ENCODE results near the gene UBE2G1.
"Not testable (repeated sequence)": the region's sequence is repeated elsewhere in the genome, so short reads cannot be mapped to it uniquely, and the experiment has no call there.

The UBE2G1 gene

DNA sequence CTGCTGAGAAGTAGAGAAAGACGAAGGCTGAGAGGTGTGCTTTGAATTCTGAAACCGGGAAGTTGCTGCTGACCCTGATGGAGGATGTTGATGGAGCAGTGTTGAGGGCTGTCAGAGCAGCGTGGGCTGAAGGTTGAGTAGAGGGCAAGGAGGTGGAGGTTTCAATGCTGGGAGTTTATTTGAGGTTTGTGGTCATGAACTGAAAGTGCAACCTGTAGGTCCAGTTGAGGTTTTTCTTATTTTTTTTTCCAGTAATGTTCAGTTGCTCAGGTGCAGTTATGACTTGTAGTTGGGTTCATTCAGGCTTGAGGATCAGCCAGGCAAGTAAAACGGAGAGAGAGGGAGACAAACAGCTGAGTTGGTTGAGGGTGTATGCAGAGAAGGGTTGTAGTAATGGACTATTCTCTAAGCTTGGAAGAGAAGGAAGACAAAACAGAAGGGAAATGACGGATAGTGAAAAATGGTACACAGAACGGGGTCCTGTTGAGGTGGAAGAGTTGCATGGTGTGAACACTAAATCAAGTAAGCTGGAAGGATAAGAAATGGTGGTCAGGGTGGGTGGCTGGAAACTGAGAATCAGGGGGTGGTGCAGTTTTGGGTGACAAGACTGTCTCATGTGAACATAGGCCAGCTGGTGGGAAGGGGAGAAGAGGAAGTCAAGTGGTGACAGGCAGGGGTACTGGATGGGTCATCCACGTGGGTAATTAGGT is 8.7 kb upstream of the UBE2G1 start:
- DNase-seq (ENCODE audit: low spot score) = no peak

DNA sequence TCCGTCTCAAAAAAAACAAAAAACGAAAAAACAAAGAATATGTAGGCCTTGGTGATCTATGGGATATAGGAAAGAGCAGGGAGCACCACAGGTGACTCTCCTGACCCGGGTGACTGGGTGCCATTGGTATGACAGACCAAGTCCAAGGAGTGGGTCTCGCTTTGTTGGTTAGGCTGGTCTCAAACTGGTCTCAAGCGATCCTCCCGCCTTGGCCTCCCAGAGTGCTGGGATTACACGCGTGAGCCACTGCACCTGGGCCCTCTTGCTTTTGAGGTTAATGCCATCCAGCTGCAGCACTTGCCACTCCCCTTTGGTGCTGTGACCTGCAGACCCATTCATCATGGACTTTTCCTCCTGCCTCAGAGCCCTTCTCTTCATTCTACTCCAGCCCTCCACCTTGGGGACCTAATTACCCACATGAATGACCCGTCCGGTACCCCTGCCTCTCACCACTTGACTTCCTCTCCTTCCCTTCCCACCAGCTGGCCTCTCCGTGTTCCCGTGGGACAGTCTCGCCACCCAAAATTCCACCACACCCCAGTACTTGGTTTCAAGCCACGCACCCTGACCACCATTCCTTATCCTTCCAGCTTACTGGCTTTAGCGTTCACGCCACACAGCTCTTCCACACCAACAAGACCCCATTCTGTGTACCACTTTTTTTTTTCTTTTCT is 3.2 kb upstream of the UBE2G1 start:
- no peak for DNase-seq (ENCODE audit: low spot score)

DNA sequence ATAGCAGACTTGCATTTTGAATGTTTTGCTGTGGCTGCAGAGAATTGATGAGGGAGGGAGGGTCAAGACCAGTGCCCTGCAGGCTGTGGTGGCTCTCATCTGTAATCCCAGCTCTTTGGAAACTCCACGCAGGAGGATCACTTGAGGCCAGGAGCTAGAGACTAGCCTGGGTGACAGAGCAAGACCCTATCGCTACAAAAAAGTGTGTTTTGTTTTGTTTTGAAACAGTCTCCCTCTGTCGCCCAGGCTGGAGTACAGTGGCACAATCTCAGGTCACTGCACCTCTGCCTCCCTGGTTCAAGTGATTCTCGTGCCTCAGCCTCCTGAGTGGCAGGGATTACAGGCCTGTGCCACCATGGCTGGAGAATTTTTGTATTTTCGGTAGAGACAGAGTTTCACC is 1.9 kb upstream of the UBE2G1 start:
- no peak for DNase-seq (ENCODE audit: low spot score)

DNA sequence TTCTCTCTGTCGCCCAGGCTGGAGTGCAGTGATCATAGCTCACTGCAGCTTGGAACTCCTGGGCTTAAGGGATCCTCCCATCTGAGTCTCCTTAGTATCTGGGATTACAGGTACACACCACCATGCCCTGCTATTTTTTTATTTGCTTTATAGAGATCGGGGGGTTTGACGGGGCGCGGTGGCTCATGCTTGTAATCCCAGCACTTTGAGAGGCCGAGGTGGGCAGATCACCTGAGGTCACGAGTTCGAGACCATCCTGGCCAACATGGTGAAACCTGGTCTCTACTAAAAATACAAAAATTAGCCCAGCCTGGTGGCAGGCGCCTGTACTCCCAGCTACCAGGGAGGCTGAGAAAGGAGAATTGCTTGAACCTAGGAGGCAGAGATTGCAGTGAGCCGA is 702 bp upstream of the UBE2G1 start:
- not testable (repeated sequence) for DNase-seq (ENCODE audit: low spot score)

DNA sequence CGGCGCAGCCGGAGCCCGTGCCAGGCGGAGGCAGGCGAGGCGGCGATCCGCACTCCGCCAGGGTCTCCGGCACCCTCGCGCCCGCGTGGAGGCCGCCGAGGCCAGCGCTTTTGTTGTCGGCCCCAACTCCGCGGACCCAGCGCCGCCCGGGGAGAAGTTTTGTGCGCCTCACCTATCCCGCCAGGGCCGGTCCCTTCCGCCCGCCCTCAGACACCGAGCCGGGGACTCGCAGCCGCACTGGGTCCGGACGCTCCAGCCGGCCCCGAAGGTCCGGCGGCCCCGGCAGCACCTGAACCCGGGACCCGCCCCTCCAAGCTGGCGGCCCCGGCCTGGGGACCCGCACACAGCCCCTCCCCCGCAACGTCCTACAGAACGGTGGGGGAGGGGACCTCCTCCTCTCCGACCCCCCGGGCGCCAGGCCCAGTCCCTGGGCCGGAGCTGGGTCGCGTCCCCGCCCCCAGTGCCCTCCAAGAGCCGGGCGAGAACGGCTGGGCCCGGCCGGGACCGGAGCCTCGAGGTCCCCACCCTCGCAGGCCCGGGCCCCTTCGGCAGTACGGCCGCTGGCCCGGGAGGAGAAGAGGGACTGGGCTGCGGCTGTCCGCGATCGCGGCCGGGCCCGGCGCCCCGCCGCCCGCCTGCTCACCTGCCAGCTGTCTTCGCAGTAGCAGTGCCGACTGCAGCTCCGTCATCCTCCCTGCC is 698 bp downstream of the UBE2G1 start:
- peak; percentile 23 for DNase-seq (ENCODE audit: low spot score)

DNA sequence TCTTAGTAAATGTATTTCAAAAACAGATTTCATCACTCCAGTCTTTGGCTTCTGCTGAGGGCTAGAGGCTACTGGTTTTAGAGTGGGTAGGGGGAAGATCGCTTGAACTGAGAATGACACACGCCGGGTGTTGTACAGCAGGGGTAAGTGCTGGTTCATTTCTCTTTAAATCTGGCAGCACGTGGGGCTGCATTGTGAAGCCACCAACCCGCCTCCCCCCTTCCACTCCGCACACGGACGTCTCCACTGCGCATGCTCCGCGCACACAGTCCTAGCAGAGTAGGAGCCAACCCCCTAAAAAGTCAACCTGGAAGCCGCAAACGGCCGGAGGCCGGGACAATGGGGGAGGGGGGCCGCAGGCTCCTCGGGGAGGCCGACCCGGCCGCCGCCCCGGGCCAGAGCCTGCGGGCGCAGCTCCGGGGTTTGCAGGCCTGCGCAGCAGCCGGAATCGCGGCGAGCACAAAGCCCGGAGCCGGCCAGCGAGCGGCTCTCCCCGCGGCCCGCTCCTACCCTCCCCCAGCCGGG is 1.3 kb downstream of the UBE2G1 start:
- DNase-seq (ENCODE audit: low spot score) = peak; percentile 96

DNA sequence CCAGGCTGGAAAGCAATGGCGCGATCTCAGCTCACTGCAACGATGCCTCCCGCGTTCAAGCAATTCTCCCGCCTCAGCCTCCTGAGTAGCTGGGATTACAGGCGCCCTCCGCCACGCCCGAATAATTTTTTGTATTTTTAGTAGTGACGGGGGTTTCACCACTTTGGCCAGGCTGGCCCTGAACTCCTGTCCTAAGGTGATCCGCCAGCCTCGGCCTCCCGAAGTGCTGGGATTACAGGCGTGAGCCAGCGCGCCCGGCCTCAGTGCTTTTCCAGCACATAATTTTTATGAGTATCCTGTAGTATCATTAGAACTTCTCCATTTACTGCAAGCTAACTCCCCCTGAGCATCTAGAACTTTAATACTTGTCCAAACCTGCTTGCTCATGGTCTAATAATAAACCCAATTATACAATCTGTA is 1.8 kb downstream of the UBE2G1 start:
- DNase-seq (ENCODE audit: low spot score) = no peak

DNA sequence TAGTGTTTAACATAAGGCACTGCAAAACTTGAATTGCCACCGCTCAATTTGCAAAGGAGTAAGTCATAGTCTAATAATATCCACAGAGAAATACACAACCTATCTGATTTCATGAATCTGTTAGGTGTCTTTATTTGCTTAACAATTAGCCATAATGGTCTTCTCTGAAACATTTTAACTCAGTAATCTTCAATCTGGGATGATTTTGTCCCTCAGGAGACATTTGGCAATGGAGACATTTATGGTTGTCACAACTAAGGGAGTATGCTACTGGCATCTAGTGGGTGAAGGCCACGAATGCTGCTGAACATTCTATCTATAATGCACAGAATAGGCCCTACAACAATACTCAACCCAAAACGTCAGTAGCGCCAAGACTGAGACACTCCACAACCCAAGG is 4.3 kb downstream of the UBE2G1 start:
- DNase-seq (ENCODE audit: low spot score) = no peak

DNA sequence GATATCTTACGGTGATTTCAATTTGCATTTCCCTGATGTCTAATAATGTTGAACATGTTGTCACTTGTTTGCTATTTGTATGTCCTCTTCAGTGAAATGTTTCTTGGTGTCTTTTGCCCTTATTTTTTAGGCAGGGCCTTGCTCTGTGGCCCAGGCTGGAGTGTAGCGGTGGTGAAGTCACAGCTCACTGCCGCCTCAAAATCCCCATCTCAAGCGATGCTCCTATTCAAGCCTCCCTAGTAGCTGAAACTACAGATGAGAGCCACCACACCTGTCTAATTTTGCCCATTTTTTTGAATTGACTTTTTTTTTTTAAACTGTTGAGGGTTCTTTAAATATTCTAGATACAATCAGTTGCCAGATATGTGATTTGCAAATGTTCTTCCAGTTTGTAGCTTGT is 8.3 kb downstream of the UBE2G1 start:
- DNase-seq (ENCODE audit: low spot score) = no peak

DNA sequence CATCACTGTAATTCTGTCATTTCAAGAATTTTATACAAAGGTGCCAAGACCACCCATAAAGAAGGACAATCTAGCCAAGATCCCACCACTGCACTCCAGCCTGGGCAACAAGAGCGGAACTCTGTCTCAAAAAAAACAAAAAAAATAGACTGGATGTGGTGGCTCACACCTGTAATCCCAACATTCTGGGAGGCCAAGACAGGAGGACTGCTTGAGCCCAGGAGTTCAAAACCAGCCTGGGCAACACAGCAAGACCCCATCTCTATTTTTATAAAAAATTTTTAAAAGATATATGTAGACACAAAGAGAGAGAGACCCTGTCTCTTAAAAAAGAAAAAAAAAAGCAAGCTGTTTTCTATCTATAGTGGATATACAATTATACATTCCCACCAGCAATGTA is 8.8 kb downstream of the UBE2G1 start:
- no peak for DNase-seq (ENCODE audit: low spot score)

DNA sequence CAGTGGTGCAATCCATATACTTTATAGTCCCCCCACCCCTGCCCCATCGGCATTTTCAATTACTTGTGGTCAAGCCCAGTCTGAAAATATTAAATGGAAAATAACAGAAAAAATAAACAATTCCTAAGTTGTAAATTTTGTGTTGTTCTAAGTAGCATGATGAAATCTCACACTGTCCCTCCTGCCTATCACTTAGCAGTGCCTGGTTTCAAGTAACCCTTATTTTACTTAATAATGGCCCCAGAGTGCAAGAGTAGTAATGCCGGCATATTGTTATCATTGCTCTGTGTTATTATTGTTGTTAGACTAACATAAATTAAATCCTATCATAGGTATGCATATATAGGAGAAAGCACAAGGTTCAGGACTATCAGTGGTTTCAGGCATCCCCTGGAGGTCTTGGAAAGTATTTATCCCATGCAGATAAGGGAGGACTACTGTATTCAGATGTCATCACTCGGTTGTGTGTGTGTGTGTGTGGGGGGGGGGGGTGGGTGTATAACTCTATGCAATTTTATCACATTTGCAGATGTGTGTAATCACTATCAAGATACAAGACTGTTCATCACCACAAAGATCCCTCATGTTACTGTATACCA is 9.3 kb downstream of the UBE2G1 start:
- DNase-seq (ENCODE audit: low spot score) = no peak

DNA sequence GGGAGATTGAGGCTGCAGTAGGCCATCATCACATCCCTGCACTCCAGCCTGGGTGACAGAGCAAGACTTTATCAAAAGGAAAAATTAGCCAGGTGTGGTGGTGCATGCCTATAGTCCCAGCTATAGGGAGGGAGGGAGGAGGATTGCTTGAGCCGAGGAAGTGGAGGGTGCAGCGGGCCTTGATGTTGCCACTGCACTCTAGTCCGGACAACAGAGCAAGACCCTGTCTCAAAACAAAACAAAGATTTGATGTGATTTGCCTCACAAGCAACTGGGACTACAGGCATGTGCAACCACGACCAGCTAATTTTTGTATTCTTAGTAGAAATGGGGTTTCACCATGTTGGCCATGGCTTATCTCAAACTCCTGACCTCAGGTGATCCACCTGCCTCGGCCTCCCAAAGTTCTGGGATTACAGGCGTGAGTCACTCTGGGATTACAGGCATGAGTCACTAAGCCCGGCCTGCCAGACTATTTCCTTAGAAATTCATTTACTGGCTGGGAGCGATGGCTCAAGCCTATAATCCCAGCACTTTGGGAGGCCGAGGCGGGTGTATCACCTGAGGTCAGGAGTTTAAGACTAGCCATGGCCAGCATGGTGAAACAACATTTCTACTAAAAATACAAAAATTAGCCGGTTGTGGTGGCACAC is 11.5 kb downstream of the UBE2G1 start:
- no peak for DNase-seq (ENCODE audit: low spot score)

DNA sequence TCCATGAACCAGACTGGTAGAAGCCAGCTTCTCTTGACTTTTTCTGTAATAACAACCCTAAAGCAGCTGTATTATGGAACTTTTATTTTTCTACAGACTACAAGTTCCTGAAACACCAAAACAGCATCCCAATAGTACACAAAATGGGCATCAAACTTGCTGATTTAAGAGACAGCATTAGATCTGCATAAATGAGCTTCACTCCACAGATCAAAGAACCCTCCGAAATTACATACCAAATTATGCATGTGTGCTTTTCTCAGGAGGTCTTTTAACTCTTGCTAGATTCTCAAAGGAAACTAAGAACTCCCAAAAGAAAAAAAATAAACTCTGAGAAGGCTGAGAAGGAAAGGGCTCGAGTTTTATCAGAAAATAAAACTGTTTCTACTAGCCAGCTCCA is 12.3 kb downstream of the UBE2G1 start:
- DNase-seq (ENCODE audit: low spot score) = no peak

DNA sequence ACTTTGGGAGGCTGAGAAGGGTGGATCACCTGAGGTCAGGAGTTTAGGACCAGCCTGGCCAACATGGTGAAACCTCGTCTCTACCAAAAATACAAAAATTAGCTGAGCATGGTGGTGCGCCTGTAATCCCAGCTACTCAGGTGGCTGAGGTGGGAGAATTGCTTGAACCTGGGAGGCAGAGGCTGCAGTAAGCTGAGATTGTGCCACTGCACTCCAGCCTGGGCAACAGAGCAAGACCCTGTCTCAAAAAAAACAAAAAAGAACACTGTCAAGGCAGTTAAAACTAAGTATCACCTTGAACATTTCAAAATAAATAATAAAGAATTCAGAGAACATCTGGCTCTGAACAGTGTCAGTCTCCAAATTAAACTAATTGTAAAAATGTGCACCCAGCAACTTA is 16.3 kb downstream of the UBE2G1 start:
- not testable (repeated sequence) for DNase-seq (ENCODE audit: low spot score)

DNA sequence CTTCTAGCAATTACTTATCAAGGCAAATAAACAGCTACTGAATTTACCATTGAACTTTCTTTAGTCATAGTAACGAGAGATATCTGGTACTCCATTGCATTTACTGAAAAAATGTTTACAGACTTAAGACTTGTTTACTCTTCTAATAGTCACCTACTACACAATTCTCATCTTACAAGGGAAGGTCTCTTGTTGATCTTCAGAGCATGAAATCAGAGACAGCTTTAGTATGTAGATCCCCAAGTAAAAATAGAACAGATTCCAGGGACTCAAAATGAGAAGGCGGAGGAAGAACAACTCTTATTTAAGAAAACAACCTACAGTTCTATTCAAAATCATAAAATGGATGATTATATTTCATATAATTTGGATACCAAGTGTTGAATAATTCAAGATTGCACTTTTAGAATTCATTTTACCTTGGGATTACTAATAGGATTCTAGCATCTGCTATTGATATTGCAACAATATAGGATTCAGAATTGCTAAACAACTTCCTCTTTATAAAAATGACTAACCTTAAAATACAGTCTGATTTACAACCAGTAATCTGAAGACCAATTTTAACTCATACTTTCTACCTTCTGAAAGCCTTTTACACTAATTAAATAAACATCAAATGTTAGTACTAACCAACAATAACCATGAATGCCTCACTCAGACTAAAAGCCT is 20.8 kb downstream of the UBE2G1 start:
- no peak for DNase-seq (ENCODE audit: low spot score)

DNA sequence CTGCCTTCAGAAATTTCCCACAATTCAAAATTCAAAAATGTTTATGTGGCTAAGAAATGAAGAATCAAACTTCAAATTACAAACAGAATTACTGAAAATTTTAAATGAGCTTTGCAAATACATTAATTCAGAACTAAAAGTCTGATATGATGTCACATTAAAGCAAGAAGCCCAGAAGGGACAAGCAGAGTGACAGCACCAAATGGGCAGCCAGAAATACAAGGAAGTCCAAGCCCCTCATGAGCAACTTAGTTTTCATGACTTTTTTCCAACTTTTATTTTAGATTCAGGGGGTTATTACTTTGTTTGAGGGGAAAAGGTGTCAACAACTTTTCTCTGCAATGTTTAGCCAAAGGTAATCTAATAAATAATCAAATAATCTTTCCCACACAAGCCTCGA is 21.5 kb downstream of the UBE2G1 start:
- DNase-seq (ENCODE audit: low spot score) = no peak

DNA sequence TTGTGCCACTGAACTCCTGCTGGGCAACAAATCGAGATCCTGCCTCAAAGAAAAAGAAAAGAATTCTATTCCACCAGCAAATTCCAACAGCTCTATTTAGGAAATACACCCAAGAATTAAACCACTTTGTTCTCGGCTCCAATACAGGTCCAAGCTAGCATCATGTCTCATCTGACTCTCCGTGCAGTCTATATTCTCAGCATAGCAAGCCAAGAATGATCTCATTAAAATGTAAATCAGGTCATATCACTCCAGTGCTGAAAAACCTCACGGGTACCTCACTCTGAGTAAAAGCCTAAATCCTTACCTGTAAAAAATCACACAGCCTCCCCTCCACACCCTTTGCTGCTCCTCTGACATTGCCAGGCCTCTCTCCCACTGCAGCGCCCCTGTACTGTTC is 23.9 kb downstream of the UBE2G1 start:
- no peak for DNase-seq (ENCODE audit: low spot score)

DNA sequence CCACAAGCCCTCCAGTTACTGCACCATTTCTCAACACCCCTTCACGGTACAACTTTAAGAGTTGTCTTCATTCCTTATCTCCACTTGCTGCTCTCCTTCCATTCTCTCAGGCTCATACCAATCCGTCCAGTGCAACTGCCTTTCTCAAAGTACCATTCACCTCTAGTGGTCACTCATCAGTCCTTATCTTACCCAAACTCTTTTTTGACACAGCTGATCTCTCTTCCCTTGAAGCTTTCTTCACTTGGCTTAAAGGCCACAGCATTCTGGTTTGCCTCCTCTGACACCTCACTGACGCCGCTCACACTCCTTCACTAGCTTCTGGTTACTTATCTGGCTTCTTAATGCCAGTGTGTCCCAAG is 24.9 kb downstream of the UBE2G1 start:
- no peak for DNase-seq (ENCODE audit: low spot score)

DNA sequence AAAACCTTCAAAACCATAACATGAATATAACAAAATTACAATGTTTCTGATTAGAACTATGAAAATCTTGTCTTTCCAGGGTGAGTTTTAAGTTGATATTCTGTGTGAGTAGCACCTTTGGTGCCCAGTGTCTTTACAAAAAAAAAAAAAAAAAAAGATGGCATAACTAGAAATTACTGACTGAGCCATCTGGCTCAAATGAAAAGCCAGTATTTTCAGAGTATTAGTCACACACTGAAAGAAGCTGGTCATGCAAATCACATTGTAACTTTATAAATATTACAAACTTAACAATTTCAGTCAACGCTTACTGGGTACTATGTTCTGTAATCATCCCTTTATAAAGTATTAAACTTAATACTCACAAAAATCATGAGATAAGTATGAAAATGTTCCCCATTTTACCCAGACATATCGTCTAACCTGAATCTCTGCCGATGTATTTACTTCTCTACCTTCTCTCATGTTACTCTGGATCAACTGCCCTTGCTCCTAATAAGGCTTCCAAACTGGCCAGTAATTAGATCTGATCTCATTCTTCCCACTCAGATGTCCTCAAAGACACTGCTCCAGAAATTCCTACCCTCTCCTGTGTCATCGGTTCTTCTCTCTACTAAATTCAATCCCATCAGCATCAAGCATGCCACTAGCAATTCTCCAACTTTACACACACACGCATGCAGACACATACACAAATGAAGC is 25.4 kb downstream of the UBE2G1 start:
- peak; percentile 39 for DNase-seq (ENCODE audit: low spot score)

DNA sequence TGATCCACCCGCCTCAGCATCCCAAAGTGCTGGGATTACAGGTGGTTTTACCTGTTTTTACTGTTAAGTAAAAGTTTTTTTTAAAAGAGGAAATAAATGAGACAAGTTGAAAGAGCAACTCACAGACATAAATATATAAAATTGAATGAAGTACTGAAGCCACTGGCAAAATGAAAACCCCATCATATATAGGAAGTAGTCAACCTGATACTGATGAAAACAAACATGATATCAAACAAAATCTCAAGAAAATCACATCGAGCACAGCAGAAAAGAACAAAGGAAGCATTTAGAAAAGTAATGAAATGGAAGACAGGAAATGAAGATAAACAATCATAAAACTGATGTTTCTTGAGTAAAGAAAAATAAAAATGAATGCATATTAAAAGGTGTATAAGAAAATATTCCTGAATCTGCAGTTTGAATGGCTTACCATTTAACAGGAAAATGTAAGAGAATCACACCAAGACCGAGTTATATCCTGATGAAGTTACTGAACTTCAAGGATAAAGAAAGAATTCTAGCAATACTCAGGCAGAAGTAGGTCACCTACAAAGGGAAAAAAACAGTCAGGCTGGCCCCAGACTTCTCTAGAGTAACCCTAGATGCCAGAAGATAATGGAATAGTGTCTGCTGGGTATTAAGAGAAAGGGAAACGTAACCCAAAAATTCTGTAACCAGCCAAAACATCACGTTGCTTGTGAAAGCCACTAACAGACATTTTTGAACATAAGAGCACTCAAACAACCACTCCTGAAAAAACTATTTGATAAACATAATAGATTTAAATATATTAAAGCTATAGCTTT is 31.5 kb downstream of the UBE2G1 start:
- no peak for DNase-seq (ENCODE audit: low spot score)

Data from kidney tubule cell (primary cell).